VCaP (cell line): ENCODE data around the gene SUMO3.

Experiments used
- H3K27ac ChIP-seq: fragments of 450-650 bp; 2 replicates; pipeline ENCODE4 v1.5.1; 2017
- TF ChIP-seq, protein P1 (sequence below): fragments of 450-650 bp; conservative IDR thresholded peaks from 2 replicates; pipeline ENCODE4 v1.5.1; 2017; ENCODE audit warnings: mild to moderate bottlenecking, moderate library complexity

Gene SUMO3

DNA sequence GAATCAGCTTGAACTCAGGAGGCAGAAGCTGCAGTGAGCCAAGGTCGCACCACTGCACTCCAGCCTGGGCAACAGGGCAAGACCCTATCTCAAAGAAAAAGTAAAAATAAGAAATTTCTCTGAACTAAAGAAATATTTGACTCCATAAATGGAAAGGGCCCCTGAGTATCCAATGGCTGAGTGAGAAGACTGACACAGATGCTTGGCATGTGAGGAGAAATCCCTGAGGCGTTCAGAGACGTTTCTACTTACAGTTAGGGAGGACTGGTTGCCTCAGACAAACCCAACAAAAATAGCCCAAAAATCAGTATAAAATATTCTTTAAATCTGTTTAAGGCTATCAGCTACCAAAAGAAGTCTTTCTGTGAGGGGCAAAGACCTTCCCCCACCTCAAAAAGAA is 3.0 kb upstream of the SUMO3 start:
- H3K27ac ChIP-seq = no peak overlapping the region
- TF ChIP-seq, protein P1, sequence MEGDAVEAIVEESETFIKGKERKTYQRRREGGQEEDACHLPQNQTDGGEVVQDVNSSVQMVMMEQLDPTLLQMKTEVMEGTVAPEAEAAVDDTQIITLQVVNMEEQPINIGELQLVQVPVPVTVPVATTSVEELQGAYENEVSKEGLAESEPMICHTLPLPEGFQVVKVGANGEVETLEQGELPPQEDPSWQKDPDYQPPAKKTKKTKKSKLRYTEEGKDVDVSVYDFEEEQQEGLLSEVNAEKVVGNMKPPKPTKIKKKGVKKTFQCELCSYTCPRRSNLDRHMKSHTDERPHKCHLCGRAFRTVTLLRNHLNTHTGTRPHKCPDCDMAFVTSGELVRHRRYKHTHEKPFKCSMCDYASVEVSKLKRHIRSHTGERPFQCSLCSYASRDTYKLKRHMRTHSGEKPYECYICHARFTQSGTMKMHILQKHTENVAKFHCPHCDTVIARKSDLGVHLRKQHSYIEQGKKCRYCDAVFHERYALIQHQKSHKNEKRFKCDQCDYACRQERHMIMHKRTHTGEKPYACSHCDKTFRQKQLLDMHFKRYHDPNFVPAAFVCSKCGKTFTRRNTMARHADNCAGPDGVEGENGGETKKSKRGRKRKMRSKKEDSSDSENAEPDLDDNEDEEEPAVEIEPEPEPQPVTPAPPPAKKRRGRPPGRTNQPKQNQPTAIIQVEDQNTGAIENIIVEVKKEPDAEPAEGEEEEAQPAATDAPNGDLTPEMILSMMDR = no peak

DNA sequence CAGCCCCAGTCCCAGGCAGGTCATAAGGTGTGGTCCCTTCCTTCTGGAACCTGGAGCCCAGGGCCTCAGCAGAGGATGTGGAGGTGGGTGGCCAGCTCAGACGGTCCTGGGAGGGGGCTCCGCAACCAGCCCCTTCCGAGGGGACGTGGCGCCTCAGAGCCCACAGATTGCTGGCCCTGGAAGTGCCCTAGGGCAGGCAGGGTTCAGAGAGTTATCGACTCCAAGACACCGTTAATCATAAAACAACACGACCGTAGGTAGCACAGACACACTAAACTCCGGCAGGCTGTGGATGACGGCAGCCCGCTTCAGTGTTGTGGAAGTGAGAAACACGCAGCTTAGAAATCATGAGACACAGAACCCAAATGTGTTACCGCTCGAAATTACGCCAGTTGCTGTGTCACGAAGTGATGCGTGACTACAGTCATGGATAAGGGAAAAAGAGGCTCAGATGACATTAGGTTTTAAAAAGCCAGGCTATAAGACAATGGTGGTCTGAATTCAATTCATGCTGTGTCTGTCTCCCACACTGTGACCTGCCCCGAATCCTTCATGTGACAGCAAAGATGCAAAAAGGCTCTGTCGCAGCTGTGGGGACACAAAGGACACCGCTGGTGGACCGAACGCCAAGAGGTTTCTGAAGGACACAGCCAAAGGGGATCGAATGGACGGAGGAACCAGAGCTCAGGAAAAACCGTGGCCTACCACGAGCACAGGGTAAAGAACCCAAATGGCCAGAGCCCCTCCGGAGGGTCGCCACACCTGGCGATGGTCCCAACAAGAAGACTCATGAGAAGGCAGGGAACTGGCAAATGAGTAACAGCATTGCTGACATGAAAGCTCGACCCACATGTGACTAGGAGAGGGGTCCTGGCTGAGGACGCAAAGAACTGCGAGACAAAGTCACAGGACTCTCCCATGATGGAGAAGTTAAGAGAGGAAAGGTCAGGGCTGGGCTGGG is 1.7 kb upstream of the SUMO3 start:
- TF ChIP-seq, protein P1 = no peak
- H3K27ac ChIP-seq = no peak overlapping the region

DNA sequence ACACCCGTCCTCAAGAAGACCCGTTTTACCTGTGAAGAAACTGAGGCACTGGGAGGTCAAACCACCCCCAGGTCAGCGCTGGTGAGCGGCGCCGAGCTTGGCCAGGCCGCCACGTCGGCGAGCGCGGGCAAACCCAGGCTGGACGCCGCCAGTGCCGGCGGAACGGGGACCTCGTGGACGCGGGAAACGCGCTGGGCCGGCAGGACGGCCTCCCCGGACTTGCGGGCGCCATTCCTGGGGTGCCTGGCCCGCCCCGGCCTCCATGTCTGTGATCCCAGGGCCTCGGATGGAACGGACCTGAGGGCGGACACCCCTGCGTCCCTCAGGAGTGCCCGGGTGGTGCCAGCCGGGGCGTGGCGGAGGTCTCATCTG is 764 bp upstream of the SUMO3 start:
- TF ChIP-seq, protein P1 = no peak

DNA sequence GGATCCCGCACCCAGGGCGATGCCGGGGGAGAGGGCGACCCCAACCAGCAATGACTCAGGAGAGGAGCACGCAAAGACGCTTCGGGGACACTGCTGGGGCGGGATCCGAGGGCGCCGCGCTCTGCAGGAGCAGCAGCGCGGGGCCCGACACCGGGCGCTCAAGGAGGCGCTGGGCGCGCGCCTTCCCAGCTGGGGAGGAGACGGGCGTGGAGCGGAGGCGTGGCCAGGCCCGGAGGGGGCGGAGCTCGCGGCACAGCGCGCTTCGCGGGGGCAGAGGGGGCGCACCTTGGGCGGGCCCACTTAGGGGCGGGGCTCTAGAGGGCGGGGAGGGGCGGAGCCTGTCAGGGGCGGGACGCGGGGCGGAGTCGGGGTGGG is 369 bp downstream of the SUMO3 start:
- TF ChIP-seq, protein P1 = no peak
- H3K27ac ChIP-seq = peak overlapping the region; percentile 87

More for the DNA sequence above, 764 bp upstream of the SUMO3 start:
- H3K27ac ChIP-seq = peak overlapping the region; percentile 87

DNA sequence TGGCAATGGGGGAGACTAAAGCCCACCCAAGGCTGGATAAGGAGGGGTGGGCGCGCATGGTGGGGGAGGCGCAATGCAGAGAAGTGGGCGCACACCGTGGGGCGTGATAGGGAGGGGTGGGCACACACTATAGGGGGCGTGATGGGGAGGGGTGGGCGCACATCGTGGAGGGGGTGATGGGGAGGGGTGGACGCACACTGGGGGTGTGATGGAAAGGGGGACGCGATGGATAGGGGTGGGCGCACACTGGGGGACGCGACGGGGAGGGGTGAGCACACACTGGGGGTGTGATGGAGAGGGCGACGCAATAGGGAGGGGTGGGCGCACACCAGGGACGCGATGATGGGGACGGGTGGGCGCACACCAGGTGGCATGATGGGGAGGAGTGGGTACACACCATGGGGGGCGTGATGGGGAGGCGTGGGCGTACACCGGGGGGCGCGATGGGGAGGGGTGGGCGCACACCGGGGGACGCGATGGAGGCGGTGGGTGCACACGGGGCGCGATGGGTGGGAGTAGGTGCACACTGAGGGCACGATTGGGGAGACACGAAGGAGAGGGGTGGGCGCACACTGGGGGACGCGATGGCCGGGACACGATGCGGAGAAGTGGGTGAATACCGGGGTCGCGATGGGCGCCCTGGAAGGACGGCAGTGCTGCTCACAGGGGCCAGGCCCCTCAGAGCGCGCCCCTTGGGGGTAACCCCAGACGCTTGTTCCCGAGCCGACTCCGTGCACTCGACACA is 929 bp downstream of the SUMO3 start:
- TF ChIP-seq, protein P1 = no peak
- peak overlapping the region; percentile 87; the same call in 1 of the 2 replicates for H3K27ac ChIP-seq

DNA sequence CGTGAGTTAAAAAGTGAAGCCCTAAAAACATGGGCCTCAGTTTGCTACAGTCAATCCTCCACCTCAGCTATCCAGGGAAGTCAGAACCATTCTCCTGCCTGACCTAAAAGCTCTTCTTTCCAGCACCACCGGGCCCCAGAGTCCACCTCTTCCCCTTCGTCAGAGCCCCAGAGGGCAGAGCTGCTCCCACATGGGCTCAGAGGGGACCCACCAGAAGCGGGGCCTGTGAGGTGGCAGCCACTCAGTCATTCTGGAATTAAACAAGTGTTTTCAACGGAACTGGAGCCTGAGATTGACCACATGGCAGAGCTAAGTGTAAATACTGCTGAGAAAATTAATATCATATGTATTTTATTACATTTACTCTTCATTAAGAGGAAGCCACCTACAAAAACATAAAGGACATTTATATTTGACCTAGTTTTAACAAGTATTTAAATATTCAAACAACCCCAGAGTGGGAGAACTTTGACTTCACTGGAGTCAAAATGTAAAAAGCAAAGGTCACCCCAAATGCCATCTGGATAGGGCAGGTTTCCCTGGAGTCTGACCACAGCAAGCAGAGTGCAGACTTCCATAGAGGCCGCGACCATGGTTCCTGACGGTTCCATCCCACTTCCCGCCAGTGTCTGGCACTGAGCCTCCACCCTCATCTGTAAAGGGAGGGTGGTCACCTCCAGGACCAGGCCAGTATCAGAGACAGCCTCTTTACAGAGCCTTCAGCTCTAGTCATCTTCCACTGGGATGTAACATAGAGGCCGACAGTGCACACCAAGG is 1.8 kb downstream of the SUMO3 start:
- H3K27ac ChIP-seq = peak overlapping the region; percentile 87; the same call in 1 of the 2 replicates
- TF ChIP-seq, protein P1 = no peak
